Small intestine (tissue), 7 donors: Measurements from ENCODE around the gene CNTFR. TPM values are rescaled to one million over a fixed set of nuclear protein-coding genes. Genes with fewer than 3 reads are reported as not detected.

Source experiments
- DNase-seq, 2 donors: peaks; one replicate each; pipeline versions ENCODE4 v3.0.0 to v3.0.0-alpha.2; 2013
- FAIRE-seq: peaks from 2 replicates; lab custom pipeline; 2012; peaks lifted over from hg19 to GRCh38; lab: Jason Lieb, UNC
- H3K27ac ChIP-seq, 3 donors: one replicate each; pipeline ENCODE4 v1.5.1; 2013; ENCODE audit warnings: low read length in 2 of 3, mild to moderate bottlenecking in 2 of 3, control low read depth in 1 of 3, inconsistent platforms in 1 of 3, low read depth in 1 of 3, moderate library complexity in 1 of 3
- H3K27me3 ChIP-seq, 3 donors: one replicate each; pipeline ENCODE4 v1.6.1; 2013; ENCODE audit warnings: low read length in 3 of 3, inconsistent platforms in 1 of 3; ENCODE audit not compliant: control insufficient read depth in 3 of 3, insufficient read depth in 3 of 3
- H3K36me3 ChIP-seq, 3 donors: one replicate each; pipeline ENCODE4 v1.6.1; 2013; ENCODE audit warnings: low read length in 3 of 3, inconsistent platforms in 1 of 3, low read depth in 1 of 3, mild to moderate bottlenecking in 1 of 3, moderate library complexity in 1 of 3; ENCODE audit not compliant: control insufficient read depth in 3 of 3, insufficient read depth in 2 of 3
- H3K4me1 ChIP-seq, 3 donors: one replicate each; pipeline ENCODE4 v1.6.1; 2013; ENCODE audit warnings: low read length in 2 of 3, inconsistent platforms in 1 of 3, low read depth in 1 of 3, mild to moderate bottlenecking in 1 of 3, moderate library complexity in 1 of 3; ENCODE audit not compliant: control insufficient read depth in 3 of 3, insufficient read depth in 2 of 3
- H3K4me3 ChIP-seq, 3 donors: one replicate each; pipeline ENCODE4 v1.5.1; 2013; ENCODE audit warnings: low read length in 3 of 3, control low read depth in 1 of 3, inconsistent platforms in 1 of 3, low read depth in 1 of 3, mild to moderate bottlenecking in 1 of 3, moderate library complexity in 1 of 3
- H3K9me3 ChIP-seq, 2 donors: one replicate each; pipeline ENCODE4 v1.6.1; 2013; ENCODE audit warnings: low read depth in 1 of 2, low read length in 1 of 2; ENCODE audit not compliant: control insufficient read depth in 2 of 2, insufficient read depth in 1 of 2
- WGBS, 3 donors: extraction: QIAGEN DNeasy Blood & Tissue Kit; methylation state at CpG; one replicate each; pipeline ENCODE4 v1.1.7; 2013; 5-methylcytosine and 5-hydroxymethylcytosine counted together
- polyA plus RNA-seq, 4 donors: library from polyadenylated mRNA; stranded (reverse) in 3 of 4; unstranded in 1 of 4; fragments of 200-250 nt in 3 of 4; fragments of 120-200 nt in 1 of 4; gene quantifications; one replicate each; pipeline versions ENCODE4 v1.2.1 to v1.2.3, GENCODE V29; 2013
- donor health status: healthy with polysubstance abuse.
- donor health status: control.
- donor health status: control.
- donor health status: Bipolar disorder and iron deficiency.
- donor health status: healthy.

Gene CNTFR
- polyA plus RNA-seq, 4 donors = 1.1 to 9.3 (median 5.9) TPM

DNA sequence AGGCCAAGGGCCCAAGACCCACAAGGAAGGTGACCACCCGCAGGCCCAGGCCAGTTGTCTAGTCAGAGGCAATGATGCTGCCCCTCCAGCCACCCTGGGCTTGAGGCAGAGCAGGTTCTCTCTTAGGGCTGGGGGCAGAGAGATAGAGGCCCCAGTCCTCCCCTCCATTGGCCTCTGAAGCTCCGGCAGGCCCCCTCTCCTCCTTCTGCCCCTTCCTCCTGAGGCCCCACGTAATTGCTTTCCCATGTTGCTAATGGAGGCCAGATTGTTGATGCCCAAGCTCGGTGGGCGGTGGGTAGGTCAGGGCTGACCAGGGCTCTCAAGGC, 40.2 kb downstream of the CNTFR start:
- H3K9me3 ChIP-seq = no peaks in the 10 kb centered on the region
- peaks cover 0 to 26% (median 0%) of the 10 kb centered on the region in 3 donors for H3K27me3 ChIP-seq
- 82 to 91% (median 85%) methylated on average over 5 of the region's 5 CpGs for WGBS, 3 donors
- no peaks in the 10 kb centered on the region for H3K36me3 ChIP-seq
- no peak overlapping the region for H3K4me3 ChIP-seq
- H3K4me1 ChIP-seq = no peaks in the 10 kb centered on the region
- H3K27ac ChIP-seq = no peak overlapping the region
- DNase-seq = no peak
- no peak for FAIRE-seq

GRCh38 chr9:34547960-34548611, 41.4 kb downstream of the CNTFR start:
- peaks cover 0 to 17% (median 0%) of the 10 kb centered on the region in 3 donors for H3K27me3 ChIP-seq
- no peaks in the 10 kb centered on the region for H3K9me3 ChIP-seq
- FAIRE-seq = no peak
- no peak overlapping the region for H3K27ac ChIP-seq
- H3K36me3 ChIP-seq = no peaks in the 10 kb centered on the region
- no peaks in the 10 kb centered on the region for H3K4me1 ChIP-seq
- DNase-seq = peak; percentile 53 to 69
- no peak overlapping the region for H3K4me3 ChIP-seq
- 15 to 22% (median 19%) methylated on average over 13 of the region's 13 CpGs for WGBS, 3 donors

- no peak overlapping the region for H3K27ac ChIP-seq
- DNase-seq (peak; percentile 47 to 57), FAIRE-seq (no peak)
- H3K4me1 ChIP-seq = no peaks in the 10 kb centered on the region
- WGBS, 3 donors = 59 to 64% (median 64%) methylated on average over 16 of the region's 16 CpGs
- no peaks in the 10 kb centered on the region for H3K36me3 ChIP-seq
- no peaks in the 10 kb centered on the region for H3K9me3 ChIP-seq
- no peak overlapping the region for H3K4me3 ChIP-seq
- peaks cover 0 to 11% (median 0%) of the 10 kb centered on the region in 3 donors for H3K27me3 ChIP-seq
Observed at GRCh38 chr9:34546834-34547827, 42.4 kb downstream of the CNTFR start.

DNA sequence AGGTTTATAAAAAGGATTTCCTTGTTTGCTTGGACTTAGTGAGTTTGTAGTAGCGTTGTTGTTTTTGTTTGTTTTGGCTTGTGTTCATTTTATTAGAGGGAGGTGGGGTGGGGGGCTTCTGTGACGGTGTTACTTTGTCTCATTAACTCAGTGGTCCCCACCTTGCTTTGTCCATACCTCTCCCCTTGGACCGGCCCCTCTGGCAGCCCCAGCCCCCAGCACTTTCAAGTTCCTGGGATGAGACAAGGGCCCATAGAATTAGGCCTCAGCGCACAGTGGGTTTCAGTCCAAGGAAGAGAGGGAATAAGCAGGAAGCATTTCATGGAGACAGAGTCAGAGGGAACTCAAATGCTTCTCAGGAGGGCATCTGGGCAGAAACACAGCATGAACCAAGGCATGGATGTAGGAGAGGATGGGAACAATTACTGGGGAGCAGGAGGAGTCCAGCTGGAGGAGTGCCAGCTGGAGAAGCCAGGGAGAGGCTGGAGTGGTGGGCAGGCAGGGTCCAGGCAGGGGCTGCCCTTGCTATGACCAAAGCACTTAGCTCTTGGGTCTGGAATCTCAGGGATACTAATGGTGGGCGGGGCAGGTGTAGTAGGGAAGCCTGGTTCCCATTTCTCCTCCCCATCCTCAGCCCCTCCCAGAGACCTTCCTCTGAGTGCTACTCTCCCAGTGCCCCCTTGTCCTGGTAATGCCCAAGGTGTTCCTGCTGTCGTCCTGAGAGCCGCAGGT, 43.3 kb downstream of the CNTFR start:
- no peak overlapping the region for H3K4me3 ChIP-seq
- H3K9me3 ChIP-seq = no peaks in the 10 kb centered on the region
- no peaks in the 10 kb centered on the region for H3K36me3 ChIP-seq
- no peaks in the 10 kb centered on the region for H3K4me1 ChIP-seq
- 79 to 82% (median 82%) methylated on average over 7 of the region's 7 CpGs for WGBS, 3 donors
- peaks cover 0 to 12% (median 0%) of the 10 kb centered on the region in 3 donors for H3K27me3 ChIP-seq
- H3K27ac ChIP-seq = no peak overlapping the region
- no peak for DNase-seq
- FAIRE-seq = no peak

- no peaks in the 10 kb centered on the region for H3K4me1 ChIP-seq
- 80 to 92% (median 89%) methylated on average over 6 of the region's 6 CpGs for WGBS, 3 donors
- no peak overlapping the region for H3K4me3 ChIP-seq
- H3K36me3 ChIP-seq = no peaks in the 10 kb centered on the region
- no peak for FAIRE-seq
- peaks cover 0 to 14% (median 0%) of the 10 kb centered on the region in 3 donors for H3K27me3 ChIP-seq
- H3K27ac ChIP-seq = no peak overlapping the region
- no peaks in the 10 kb centered on the region for H3K9me3 ChIP-seq
- DNase-seq = no peak
Observed at GRCh38 chr9:34545497-34545896, 44.0 kb downstream of the CNTFR start.

GRCh38 chr9:34544035-34544434, 45.5 kb downstream of the CNTFR start:
- FAIRE-seq (no peak), DNase-seq (peak in 1 of 2 donors; percentile 46)

DNA sequence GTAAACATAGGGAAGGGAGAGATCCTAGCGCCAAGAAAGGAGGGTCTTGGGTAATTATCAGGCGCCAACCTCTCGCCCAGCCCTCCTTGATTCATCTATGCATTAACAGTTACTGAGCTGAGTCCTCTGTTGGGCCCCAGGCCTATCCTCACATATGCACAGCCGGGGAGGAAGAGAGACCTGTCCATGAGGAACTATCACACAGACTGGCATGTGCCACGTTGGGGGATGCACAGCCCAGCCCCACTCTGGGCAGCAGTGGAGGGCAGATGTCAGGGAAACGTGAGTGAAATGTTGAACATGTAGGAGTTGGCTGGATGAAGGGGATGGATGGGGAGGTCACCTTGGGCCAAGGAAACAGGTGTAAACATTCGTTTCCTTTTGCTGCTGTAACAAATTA, 48.0 kb downstream of the CNTFR start:
- Histone ChIP-seq H3K27ac (no peak overlapping the region), H3K36me3 (no peaks in the 10 kb centered on the region), H3K4me1 (no peaks in the 10 kb centered on the region), H3K4me3 (no peak overlapping the region), H3K9me3 (no peaks in the 10 kb centered on the region), H3K27me3 (peaks cover 0 to 13% (median 0%) of the 10 kb centered on the region in 3 donors)
- no peak for FAIRE-seq
- no peak for DNase-seq
- WGBS, 3 donors = 72 to 74% (median 74%) methylated on average over 7 of the region's 7 CpGs

More at GRCh38 chr9:34544035-34544434, 45.5 kb downstream of the CNTFR start:
- WGBS, 3 donors = 18 to 44% (median 19%) methylated on average over 5 of the region's 5 CpGs
- Histone ChIP-seq H3K9me3 (no peaks in the 10 kb centered on the region), H3K36me3 (no peaks in the 10 kb centered on the region), H3K27me3 (peaks cover 0 to 19% (median 0%) of the 10 kb centered on the region in 3 donors), H3K4me1 (no peaks in the 10 kb centered on the region), H3K4me3 (no peak overlapping the region), H3K27ac (no peak overlapping the region)

DNA sequence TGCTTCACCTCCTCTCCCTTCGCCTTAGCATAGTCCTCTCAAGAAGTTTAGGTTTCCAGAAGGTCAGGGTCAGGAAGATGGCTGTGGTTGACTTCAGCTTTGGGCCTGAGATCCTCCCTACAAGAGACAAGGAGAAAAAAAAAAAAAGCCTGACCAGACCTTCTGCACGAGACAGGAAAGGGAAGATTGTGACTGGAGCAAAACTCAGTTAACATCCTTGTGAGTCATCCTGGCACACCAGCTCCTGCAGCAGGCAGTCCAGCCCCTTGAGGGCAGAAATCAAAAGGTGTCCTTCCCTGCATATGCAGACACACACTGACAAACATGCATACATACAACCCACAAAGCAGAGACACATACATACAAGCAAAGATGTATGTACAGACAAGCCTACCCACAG, 48.7 kb downstream of the CNTFR start:
- H3K36me3 ChIP-seq = no peaks in the 10 kb centered on the region
- no peak for FAIRE-seq

More for the DNA sequence above, 48.7 kb downstream of the CNTFR start:
- no peak overlapping the region for H3K4me3 ChIP-seq
- 52 to 83% (median 66%) methylated on average over 2 of the region's 2 CpGs for WGBS, 3 donors
- no peaks in the 10 kb centered on the region for H3K9me3 ChIP-seq
- no peak for DNase-seq
- H3K27me3 ChIP-seq = peaks cover 0 to 13% (median 0%) of the 10 kb centered on the region in 3 donors
- H3K27ac ChIP-seq = no peak overlapping the region
- no peaks in the 10 kb centered on the region for H3K4me1 ChIP-seq
